BJ (cell line): ENCODE results near the gene EHBP1. TPM values are rescaled to one million over a fixed set of nuclear protein-coding genes. Genes with fewer than 3 reads are reported as not detected.

Source experiments
- CTCF ChIA-PET: fragments of 350-600 bp; formaldehyde crosslinking; extraction: SDS; loops from one replicate; lab custom pipeline; 2021; ENCODE audit warnings: antibody characterized with exemption, inconsistent platforms; lab: Yijun Ruan, JAX
- POLR2A ChIA-PET: fragments of 300-600 bp; sonication (Branson Sonifier 250); formaldehyde crosslinking; extraction: SDS; loops from one replicate; lab custom pipeline; 2021; ENCODE audit warnings: antibody characterized with exemption; lab: Charles Lee
- DNase-seq: peaks from one replicate; pipeline ENCODE4 v3.0.0-alpha.2; 2011; ENCODE audit warnings: low read depth
- H3K27me3 ChIP-seq: 2 replicates; pipeline ENCODE4 v1.6.0; 2011; ENCODE audit warnings: low read length; ENCODE audit not compliant: control insufficient read depth, insufficient read depth
- H3K36me3 ChIP-seq: 2 replicates; pipeline ENCODE4 v1.5.1; 2011; ENCODE audit warnings: low read length; ENCODE audit not compliant: control insufficient read depth, insufficient read depth
- H3K4me3 ChIP-seq: 2 replicates; pipeline ENCODE4 v1.5.1; 2011; ENCODE audit warnings: low read depth, mild to moderate bottlenecking, control low read depth, low read length
- CTCF ChIP-seq: IDR thresholded peaks from 2 replicates; pipeline ENCODE4 v1.5.1; 2011; ENCODE audit warnings: low read depth, mild to moderate bottlenecking, control low read depth, inconsistent platforms, low read length, moderate library complexity; ENCODE audit not compliant: insufficient read depth
- polyA plus RNA-seq: library from polyadenylated mRNA; depleted of rRNA; stranded (reverse); fragments of >200 nt; gene quantifications from 2 replicates; pipeline ENCODE4 v1.2.3, GENCODE V29; 2011

EHBP1 gene
- polyA plus RNA-seq, 1 experiment, result 43.8 TPM

- no peak for DNase-seq
- CTCF ChIA-PET, result no interaction called here
- H3K27me3 ChIP-seq, result peaks cover 9% of the 10 kb centered on the region; the same call in 1 of the 2 replicates
- POLR2A ChIA-PET, result no interaction called here
- TF ChIP-seq CTCF, result no peak
- no peak overlapping the region for H3K4me3 ChIP-seq
- H3K36me3 ChIP-seq, result peaks cover 7% of the 10 kb centered on the region
These were observed 342.1 kb downstream of the EHBP1 start for GRCh38 chr2:63047321-63048279.

- no peak for TF ChIP-seq CTCF
- ChIA-PET POLR2A (no interaction called here), CTCF (interaction anchor here (0.6 kb wide), 1 partner anchor 908 kb away, joined by 3 read pairs; no protein-coding TSS in a partner anchor)
- DNase-seq, result no peak
- H3K36me3 ChIP-seq, result peaks cover 7% of the 10 kb centered on the region
- H3K4me3 ChIP-seq, result no peak overlapping the region
- peaks cover 10% of the 10 kb centered on the region for H3K27me3 ChIP-seq
These were observed 343.1 kb downstream of the EHBP1 start for GRCh38 chr2:63048367-63049171.

- DNase-seq, result no peak
- peaks cover 14% of the 10 kb centered on the region for H3K27me3 ChIP-seq
- CTCF ChIA-PET, result interaction anchor here (0.6 kb wide), 1 partner anchor 908 kb away, joined by 3 read pairs; no protein-coding TSS in a partner anchor
- POLR2A ChIA-PET, result no interaction called here
- TF ChIP-seq CTCF, result no peak
- H3K4me3 ChIP-seq, result peak overlapping the region; percentile 36
- peaks cover 7% of the 10 kb centered on the region for H3K36me3 ChIP-seq
These were observed 343.9 kb downstream of the EHBP1 start for GRCh38 chr2:63049211-63049969.

GRCh38 chr2:63049970-63050333, 344.4 kb downstream of the EHBP1 start:
- Histone ChIP-seq H3K36me3 (peaks cover 3% of the 10 kb centered on the region), H3K27me3 (peaks cover 19% of the 10 kb centered on the region), H3K4me3 (peak overlapping the region; percentile 36)
- ChIA-PET POLR2A (no interaction called here), CTCF (no interaction called here)
- TF ChIP-seq CTCF, result no peak
- no peak for DNase-seq
